Natural killer cell (primary cell): ENCODE measurements around the gene PVR. TPM values are rescaled to one million over a fixed set of nuclear protein-coding genes. Genes with fewer than 3 reads are reported as not detected.

Source experiments
- ATAC-seq, 3 donors: fragments of 150-1000 bp in 2 of 3; fragments of 200-7000 bp in 1 of 3; cut with Tn5 transposase; 1 replicate in 1 of 3; 2 replicates in 2 of 3; pipeline ENCODE4 v1.10.0; 2021; ENCODE audit warnings: mild to moderate bottlenecking in 2 of 3, moderate library complexity in 2 of 3
- DNase-seq, 2 donors: peaks; one replicate each; pipeline versions ENCODE4 v3.0.0 to v3.0.0-alpha.2; 2013 to 2021; ENCODE audit warnings: mixed read lengths in 1 of 2
- H3K27ac ChIP-seq: one replicate; pipeline ENCODE4 v1.5.1; 2013; ENCODE audit warnings: mild to moderate bottlenecking, low read length
- H3K27me3 ChIP-seq: one replicate; pipeline ENCODE4 v1.6.1; 2013; ENCODE audit warnings: low read length; ENCODE audit not compliant: control insufficient read depth, insufficient read depth
- H3K36me3 ChIP-seq: one replicate; pipeline ENCODE4 v1.6.1; 2013; ENCODE audit warnings: low read length; ENCODE audit not compliant: control insufficient read depth, insufficient read depth
- H3K4me1 ChIP-seq: one replicate; pipeline ENCODE4 v1.6.1; 2013; ENCODE audit warnings: low read length; ENCODE audit not compliant: control insufficient read depth, insufficient read depth
- H3K4me3 ChIP-seq: one replicate; pipeline ENCODE4 v1.5.1; 2013; ENCODE audit warnings: low read length
- H3K9me3 ChIP-seq: one replicate; pipeline ENCODE4 v1.6.1; 2013; ENCODE audit warnings: low read length; ENCODE audit not compliant: control insufficient read depth, insufficient read depth
- H3K27ac Mint-ChIP-seq, 2 donors: one replicate each; pipeline ENCODE4 v1.8.0; 2022; ENCODE audit warnings: mild to moderate bottlenecking in 2 of 2, mixed read lengths in 2 of 2, moderate library complexity in 1 of 2
- H3K27me3 Mint-ChIP-seq, 2 donors: one replicate each; pipeline ENCODE4 v1.8.0; 2022; ENCODE audit warnings: low read depth in 2 of 2, mixed read lengths in 2 of 2
- H3K36me3 Mint-ChIP-seq: one replicate; pipeline ENCODE4 v1.8.0; 2022; ENCODE audit warnings: mixed read lengths
- H3K4me1 Mint-ChIP-seq, 2 donors: one replicate each; pipeline ENCODE4 v1.8.0; 2022; ENCODE audit warnings: mixed read lengths in 2 of 2
- H3K4me3 Mint-ChIP-seq: one replicate; pipeline ENCODE4 v1.8.0; 2022; ENCODE audit warnings: mild to moderate bottlenecking, moderate library complexity, mixed read lengths
- H3K9me3 Mint-ChIP-seq, 2 donors: one replicate each; pipeline ENCODE4 v1.8.0; 2022; ENCODE audit warnings: mixed read lengths in 2 of 2
- WGBS: methylation state at CpG from one replicate; pipeline ENCODE4 v1.1.7; 2013; ENCODE audit warnings: missing lambda C conversion rate; ENCODE audit not compliant: insufficient coverage; 5-methylcytosine and 5-hydroxymethylcytosine counted together
- intact Hi-C: fragments of 100-400 bp; cut with micrococcal nuclease; formaldehyde crosslinking; loops from one replicate; pipeline ENCODE4 v1.14.2; 2022
- total RNA-seq, 4 donors: library from RNA; stranded (reverse); fragments of 120-200 nt in 1 of 4; gene quantifications; one replicate each; pipeline versions ENCODE4 v1.2.3 to v1.2.4, GENCODE V29; 2013 to 2022
- TF ChIP-seq, protein P1 (sequence below): fragments of 200-600 bp; IDR thresholded peaks from one replicate; pipeline ENCODE4 v1.8.0; 2022; ENCODE audit warnings: antibody characterized with exemption

PVR gene
- total RNA-seq, 3 donors from 2014 or later (not counting 1 experiment from before 2014, with no cell fraction given) = 6.6 to 12.6 (median 7.9) TPM

- intact Hi-C loops = no loop called here
- Histone ChIP-seq H3K27ac (no peak overlapping the region), H3K4me3 (no peak overlapping the region), H3K4me1 (peaks cover 24% of the 10 kb centered on the region), H3K9me3 (no peaks in the 10 kb centered on the region), H3K27me3 (no peaks in the 10 kb centered on the region), H3K36me3 (no peaks in the 10 kb centered on the region)
- Mint-ChIP-seq H3K27ac (no peak overlapping the region), H3K9me3 (peaks cover 0 to 2% of the 10 kb centered on the region in 2 donors), H3K4me3 (no peak overlapping the region), H3K36me3 (no peaks in the 10 kb centered on the region), H3K4me1 (peaks cover 23% of the 10 kb centered on the region in 2 donors), H3K27me3 (no peaks in the 10 kb centered on the region)
- TF ChIP-seq, protein P1, sequence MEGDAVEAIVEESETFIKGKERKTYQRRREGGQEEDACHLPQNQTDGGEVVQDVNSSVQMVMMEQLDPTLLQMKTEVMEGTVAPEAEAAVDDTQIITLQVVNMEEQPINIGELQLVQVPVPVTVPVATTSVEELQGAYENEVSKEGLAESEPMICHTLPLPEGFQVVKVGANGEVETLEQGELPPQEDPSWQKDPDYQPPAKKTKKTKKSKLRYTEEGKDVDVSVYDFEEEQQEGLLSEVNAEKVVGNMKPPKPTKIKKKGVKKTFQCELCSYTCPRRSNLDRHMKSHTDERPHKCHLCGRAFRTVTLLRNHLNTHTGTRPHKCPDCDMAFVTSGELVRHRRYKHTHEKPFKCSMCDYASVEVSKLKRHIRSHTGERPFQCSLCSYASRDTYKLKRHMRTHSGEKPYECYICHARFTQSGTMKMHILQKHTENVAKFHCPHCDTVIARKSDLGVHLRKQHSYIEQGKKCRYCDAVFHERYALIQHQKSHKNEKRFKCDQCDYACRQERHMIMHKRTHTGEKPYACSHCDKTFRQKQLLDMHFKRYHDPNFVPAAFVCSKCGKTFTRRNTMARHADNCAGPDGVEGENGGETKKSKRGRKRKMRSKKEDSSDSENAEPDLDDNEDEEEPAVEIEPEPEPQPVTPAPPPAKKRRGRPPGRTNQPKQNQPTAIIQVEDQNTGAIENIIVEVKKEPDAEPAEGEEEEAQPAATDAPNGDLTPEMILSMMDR = no peak
- 72% methylated on average over 2 of the region's 2 CpGs for WGBS
- DNase-seq = no peak
- no peak for ATAC-seq
Measured at GRCh38 chr19:44611812-44612295, 31.9 kb upstream of the PVR start.

- no peaks in the 10 kb centered on the region for H3K36me3 Mint-ChIP-seq
- H3K27me3 Mint-ChIP-seq = no peaks in the 10 kb centered on the region
- H3K4me1 ChIP-seq = peaks cover 15% of the 10 kb centered on the region
- no peak within 1 kb of the TSS for H3K27ac Mint-ChIP-seq
- TF ChIP-seq, protein P1 = no peak
- no peak for ATAC-seq
- 86% methylated on average over 25 of the region's 25 CpGs for WGBS
- no peaks in the 10 kb centered on the region for H3K36me3 ChIP-seq
- H3K4me1 Mint-ChIP-seq = peaks cover 9 to 10% of the 10 kb centered on the region in 2 donors
- H3K9me3 ChIP-seq = no peaks in the 10 kb centered on the region
- H3K4me3 Mint-ChIP-seq = no peak within 1 kb of the TSS
- H3K4me3 ChIP-seq = no peak within 1 kb of the TSS
- intact Hi-C loops = no loop called here
- no peak for DNase-seq
- H3K9me3 Mint-ChIP-seq = no peaks in the 10 kb centered on the region
- no peaks in the 10 kb centered on the region for H3K27me3 ChIP-seq
- H3K27ac ChIP-seq = no peak within 1 kb of the TSS
Measured at GRCh38 chr19:44613295-44614178, 30.2 kb upstream of the PVR start, which contains the start of gene IGSF23. IGSF23 (plus strand) TSS chr19:44613563; CDS start chr19:44613646, 83 bp downstream.

- DNase-seq (no peak), ATAC-seq (no peak)
- Histone ChIP-seq H3K27me3 (no peaks in the 10 kb centered on the region), H3K9me3 (no peaks in the 10 kb centered on the region), H3K4me1 (peaks cover 11% of the 10 kb centered on the region), H3K27ac (no peak overlapping the region), H3K4me3 (no peak overlapping the region), H3K36me3 (no peaks in the 10 kb centered on the region)
- Mint-ChIP-seq H3K9me3 (no peaks in the 10 kb centered on the region), H3K4me1 (peaks cover 3 to 12% of the 10 kb centered on the region in 2 donors), H3K4me3 (no peak overlapping the region), H3K27ac (no peak overlapping the region), H3K36me3 (no peaks in the 10 kb centered on the region), H3K27me3 (no peaks in the 10 kb centered on the region)
- WGBS = 96% methylated on average over 8 of the region's 10 CpGs
- intact Hi-C loops = no loop called here
- TF ChIP-seq, protein P1 = no peak
Measured at GRCh38 chr19:44614313-44614712, 29.4 kb upstream of the PVR start.
